Gastrocnemius medialis (tissue), 4 donors: Measurements from ENCODE around the gene AHCYL1. TPM values are rescaled to one million over a fixed set of nuclear protein-coding genes. Genes with fewer than 3 reads are reported as not detected.

Experiments
- ATAC-seq, 2 donors: fragments of 150-250 bp; one replicate each; pipeline ENCODE4 v1.9.1; 2016
- DNase-seq, 2 donors: peaks; one replicate each; pipeline ENCODE4 v3.0.0-alpha.2; 2019
- H3K27ac ChIP-seq, 4 donors: fragments of 200-600 bp; sonication (generic); 1 replicate in 1 of 4; 2 replicates in 3 of 4; pipeline ENCODE4 v1.5.1; 2016 to 2018; ENCODE audit warnings: mild to moderate bottlenecking in 2 of 4, moderate library complexity in 1 of 4
- H3K27me3 ChIP-seq, 3 donors: fragments of 200-600 bp; sonication (generic) in 2 of 3; 1 replicate in 1 of 3; 2 replicates in 2 of 3; pipeline versions ENCODE4 v1.5.1 to v1.6.0; 2016 to 2019; ENCODE audit warnings: mild to moderate bottlenecking in 1 of 3, moderate library complexity in 1 of 3
- H3K36me3 ChIP-seq, 2 donors: fragments of 200-600 bp; sonication (generic) in 1 of 2; one replicate each; pipeline ENCODE4 v1.5.1; 2017 to 2018
- H3K4me1 ChIP-seq, 2 donors: fragments of 200-600 bp; sonication (generic) in 1 of 2; one replicate each; pipeline ENCODE4 v1.5.1; 2016 to 2017; ENCODE audit warnings: mild to moderate bottlenecking in 2 of 2
- H3K4me3 ChIP-seq, 4 donors: fragments of 200-600 bp; sonication (generic) in 3 of 4; 1 replicate in 1 of 4; 2 replicates in 3 of 4; pipeline ENCODE4 v1.5.1; 2016 to 2019; ENCODE audit warnings: mild to moderate bottlenecking in 2 of 4
- H3K9me3 ChIP-seq, 3 donors: fragments of 200-600 bp; sonication (generic) in 2 of 3; 1 replicate in 1 of 3; 2 replicates in 2 of 3; pipeline ENCODE4 v1.5.1; 2016 to 2019
- POLR2A ChIP-seq, 2 donors: fragments of 450-650 bp; IDR thresholded peaks; one replicate each; pipeline ENCODE4 v1.6.1; 2017; ENCODE audit warnings: antibody characterized with exemption in 2 of 2, mild to moderate bottlenecking in 2 of 2, moderate library complexity in 2 of 2
- in situ Hi-C, 4 donors: fragments of 200-750 bp; cut with MboI; loops; one replicate each; pipeline versions ENCODE4 v1.15.0 to v1.8.0; 2017; ENCODE audit warnings: low sequenced_read_pairs in 4 of 4
- intact Hi-C: fragments of 100-400 bp; cut with DNase I; formaldehyde crosslinking; loops from one replicate; pipeline ENCODE4 v1.15.1; 2023; ENCODE audit warnings: low total_unique reads
- total RNA-seq, 4 donors: library from RNA; depleted of rRNA; stranded (reverse); fragments of >200 nt; gene quantifications; one replicate each; pipeline versions ENCODE4 v1.1.0 to v1.2.3, GENCODE V29; 2016
- TF ChIP-seq, protein P1 (sequence below), 5 experiments: fragments of 450-650 bp in 3 of 5; fragments of 200-600 bp in 2 of 5; sonication (generic) in 2 of 5; IDR thresholded peaks in 4 of 5; conservative IDR thresholded peaks in 1 of 5; 1 replicate in 4 of 5; 2 replicates in 1 of 5; pipeline ENCODE4 v1.5.1; 2016 to 2019; ENCODE audit warnings: antibody characterized with exemption in 5 of 5, mild to moderate bottlenecking in 3 of 5, moderate library complexity in 3 of 5

Gene AHCYL1
- total RNA-seq, 4 donors from 2014 or later, result 42.3 to 109 (median 69.6) TPM

DNA sequence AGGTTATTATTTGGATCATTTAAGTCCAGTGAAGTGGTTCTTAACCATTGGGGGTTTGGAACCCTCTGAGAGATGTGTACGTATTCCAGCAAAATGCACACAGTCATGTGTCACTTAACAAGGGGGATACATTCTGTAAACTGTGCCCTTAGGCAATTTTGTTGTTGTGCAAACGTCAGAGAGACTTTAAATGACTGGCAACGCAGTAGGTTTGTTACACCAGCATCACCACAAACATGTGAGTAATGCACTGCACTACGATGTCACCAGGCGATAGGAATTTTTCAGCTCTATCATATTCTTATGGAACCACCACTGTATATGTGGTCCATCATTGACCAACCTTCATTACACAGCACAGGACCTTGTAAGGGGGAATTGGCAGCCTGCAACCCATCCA lies 11.9 kb downstream of the AHCYL1 start:
- H3K27ac ChIP-seq, result peak overlapping the region; percentile 55 to 89 (median 78)
- peaks cover 85 to 89% of the 10 kb centered on the region in 2 donors for H3K4me1 ChIP-seq
- ATAC-seq (peak in 1 of 2 donors; percentile 7), DNase-seq (no peak)
- in situ Hi-C loops, result no loop called here
- TF ChIP-seq POLR2A (IDR thresholded peaks at IDR 0.05), result no peak
- TF ChIP-seq, protein P1, sequence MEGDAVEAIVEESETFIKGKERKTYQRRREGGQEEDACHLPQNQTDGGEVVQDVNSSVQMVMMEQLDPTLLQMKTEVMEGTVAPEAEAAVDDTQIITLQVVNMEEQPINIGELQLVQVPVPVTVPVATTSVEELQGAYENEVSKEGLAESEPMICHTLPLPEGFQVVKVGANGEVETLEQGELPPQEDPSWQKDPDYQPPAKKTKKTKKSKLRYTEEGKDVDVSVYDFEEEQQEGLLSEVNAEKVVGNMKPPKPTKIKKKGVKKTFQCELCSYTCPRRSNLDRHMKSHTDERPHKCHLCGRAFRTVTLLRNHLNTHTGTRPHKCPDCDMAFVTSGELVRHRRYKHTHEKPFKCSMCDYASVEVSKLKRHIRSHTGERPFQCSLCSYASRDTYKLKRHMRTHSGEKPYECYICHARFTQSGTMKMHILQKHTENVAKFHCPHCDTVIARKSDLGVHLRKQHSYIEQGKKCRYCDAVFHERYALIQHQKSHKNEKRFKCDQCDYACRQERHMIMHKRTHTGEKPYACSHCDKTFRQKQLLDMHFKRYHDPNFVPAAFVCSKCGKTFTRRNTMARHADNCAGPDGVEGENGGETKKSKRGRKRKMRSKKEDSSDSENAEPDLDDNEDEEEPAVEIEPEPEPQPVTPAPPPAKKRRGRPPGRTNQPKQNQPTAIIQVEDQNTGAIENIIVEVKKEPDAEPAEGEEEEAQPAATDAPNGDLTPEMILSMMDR (IDR thresholded peaks at IDR 0.05 in 4 of 5, conservative IDR thresholded peaks at IDR 0.05 in 1 of 5), result no peak
- H3K9me3 ChIP-seq, result no peaks in the 10 kb centered on the region
- no peaks in the 10 kb centered on the region for H3K27me3 ChIP-seq
- no peaks in the 10 kb centered on the region for H3K36me3 ChIP-seq
- intact Hi-C loops, result loop anchor here (10.0 kb wide), 1 partner anchor 338 kb away; the partner anchor contains the start of gene RBM15
- H3K4me3 ChIP-seq, result no peak overlapping the region

DNA sequence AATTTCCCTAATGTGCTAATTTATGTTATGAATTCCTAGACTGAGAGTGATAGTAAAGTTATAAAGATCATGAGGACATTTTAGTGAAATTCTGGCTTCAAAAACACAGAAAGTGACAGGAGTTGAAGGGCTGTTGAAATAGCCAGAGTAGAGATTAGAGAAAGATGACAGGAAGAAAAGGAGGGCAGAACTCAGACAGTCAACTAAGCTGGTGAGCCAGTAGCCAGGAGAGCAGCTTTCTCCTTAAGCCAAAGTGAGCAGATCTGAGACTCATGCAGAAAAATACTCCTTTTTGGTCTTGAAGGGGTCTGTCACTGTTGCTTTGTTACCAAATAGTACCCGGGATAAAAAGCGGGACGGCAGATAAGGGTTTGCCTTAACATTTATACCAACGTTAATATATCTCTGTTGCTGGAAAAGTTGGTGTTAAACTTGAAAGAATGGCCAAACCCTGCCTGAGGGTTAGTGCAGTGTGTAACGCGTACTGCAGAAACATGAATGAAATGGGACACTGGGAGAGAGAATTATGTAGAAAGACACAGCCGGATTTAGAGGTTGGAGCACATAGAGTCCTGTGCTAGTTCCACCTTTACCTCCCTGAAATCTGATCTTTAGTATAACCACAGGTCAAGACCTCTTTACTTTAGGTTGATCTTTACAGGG lies 12.8 kb downstream of the AHCYL1 start:
- peak overlapping the region in 2 of 4 donors; percentile 1 to 24 for H3K4me3 ChIP-seq
- no peaks in the 10 kb centered on the region for H3K27me3 ChIP-seq
- DNase-seq, result no peak
- in situ Hi-C loops, result no loop called here
- peaks cover 85 to 90% of the 10 kb centered on the region in 2 donors for H3K4me1 ChIP-seq
- peak; percentile 93 to 97 for ATAC-seq
- no peaks in the 10 kb centered on the region for H3K9me3 ChIP-seq
- H3K27ac ChIP-seq, result peak overlapping the region; percentile 55 to 89 (median 78)
- intact Hi-C loops, result loop anchor here (10.0 kb wide), 1 partner anchor 337 kb away; the partner anchor contains the start of gene RBM15
- no peaks in the 10 kb centered on the region for H3K36me3 ChIP-seq
- TF ChIP-seq POLR2A (IDR thresholded peaks at IDR 0.05), result peak in 1 of 2 donors; percentile 47
- TF ChIP-seq, protein P1 (IDR thresholded peaks at IDR 0.05 in 4 of 5, conservative IDR thresholded peaks at IDR 0.05 in 1 of 5), result no peak

DNA sequence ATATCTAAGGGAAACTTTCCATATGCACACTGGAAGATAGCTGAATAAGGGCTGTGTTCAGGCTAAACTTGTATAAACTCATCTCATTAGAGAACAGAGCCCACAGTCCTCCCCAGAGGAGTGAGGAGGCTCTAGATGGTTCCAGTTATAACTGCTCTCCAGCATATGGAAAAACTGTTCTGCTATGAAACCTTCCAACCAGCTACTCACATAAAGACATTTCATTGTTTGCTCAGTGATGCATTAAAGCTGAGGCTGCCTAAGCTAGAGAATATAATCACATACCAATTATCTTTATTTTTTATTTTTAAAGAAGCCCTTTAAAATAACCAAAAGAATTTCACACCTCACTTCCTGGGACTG lies 13.3 kb downstream of the AHCYL1 start:
- no peak overlapping the region for H3K4me3 ChIP-seq
- no peaks in the 10 kb centered on the region for H3K27me3 ChIP-seq
- H3K9me3 ChIP-seq, result no peaks in the 10 kb centered on the region
- no peak for DNase-seq
- peak; percentile 42 to 45 for ATAC-seq
- TF ChIP-seq POLR2A (IDR thresholded peaks at IDR 0.05), result no peak
- TF ChIP-seq, protein P1 (IDR thresholded peaks at IDR 0.05 in 4 of 5, conservative IDR thresholded peaks at IDR 0.05 in 1 of 5), result no peak
- in situ Hi-C loops (no loop called here), intact Hi-C loops (loop anchor here (10.0 kb wide), 1 partner anchor 337 kb away; the partner anchor contains the start of gene RBM15)
- H3K4me1 ChIP-seq, result peaks cover 85 to 90% of the 10 kb centered on the region in 2 donors
- H3K27ac ChIP-seq, result peak overlapping the region; percentile 55 to 89 (median 78)
- H3K36me3 ChIP-seq, result no peaks in the 10 kb centered on the region

DNA sequence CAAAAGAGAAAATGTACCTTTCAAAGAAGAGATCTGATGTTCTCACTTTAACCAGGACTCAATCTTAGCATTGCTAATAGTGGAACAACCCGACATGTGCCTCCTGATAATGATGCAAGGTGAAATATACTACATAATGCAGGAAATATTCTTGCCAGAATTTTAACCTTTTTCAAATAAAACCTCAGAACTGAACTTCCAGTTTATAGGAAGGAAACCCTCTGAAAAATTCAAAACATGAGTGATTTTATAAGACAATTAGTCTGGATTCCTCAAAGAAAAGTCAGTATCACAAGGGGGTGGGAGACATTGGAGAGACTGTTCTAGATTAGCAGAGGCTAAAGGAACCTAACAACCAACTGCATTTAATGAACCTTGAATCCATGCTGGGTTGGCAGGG lies 18.1 kb downstream of the AHCYL1 start:
- in situ Hi-C loops (no loop called here), intact Hi-C loops (no loop called here)
- Histone ChIP-seq H3K4me3 (no peak overlapping the region), H3K27me3 (no peaks in the 10 kb centered on the region), H3K4me1 (peaks cover 82 to 88% of the 10 kb centered on the region in 2 donors), H3K27ac (peak overlapping the region; percentile 84 to 91 (median 88)), H3K36me3 (no peaks in the 10 kb centered on the region), H3K9me3 (no peaks in the 10 kb centered on the region)
- DNase-seq, result no peak
- ATAC-seq, result no peak
- TF ChIP-seq, protein P1 (IDR thresholded peaks at IDR 0.05 in 4 of 5, conservative IDR thresholded peaks at IDR 0.05 in 1 of 5), result no peak
- TF ChIP-seq POLR2A (IDR thresholded peaks at IDR 0.05), result no peak
